Esophagus squamous epithelium (tissue), 4 donors: ENCODE data around the gene EEF1AKMT4.

Experiments used
- CTCF ChIP-seq, 6 experiments: fragments of 450-650 bp in 4 of 6; fragments of 200-600 bp in 2 of 6; sonication (generic) in 2 of 6; IDR thresholded peaks; one replicate each; pipeline ENCODE4 v1.5.1; 2016 to 2019; ENCODE audit warnings: antibody characterized with exemption in 6 of 6, mild to moderate bottlenecking in 4 of 6, moderate library complexity in 4 of 6
- POLR2A ChIP-seq, 4 donors: fragments of 450-650 bp; IDR thresholded peaks; one replicate each; pipeline ENCODE4 v1.6.1; 2017; ENCODE audit warnings: antibody characterized with exemption in 4 of 4, mild to moderate bottlenecking in 4 of 4, moderate library complexity in 3 of 4

- TF ChIP-seq CTCF (IDR thresholded peaks at IDR 0.05) (no peak), POLR2A (IDR thresholded peaks at IDR 0.05) (no peak)
These were observed 57.0 kb downstream of the EEF1AKMT4 start for GRCh38 chr3:184306341-184306972.
